ACC112 (cell line): ENCODE results near the gene PACS1.

Source experiments
- H2AFZ ChIP-seq: fragments of 200-600 bp; sonication (generic); one replicate; pipeline ENCODE4 v1.6.0; 2017; ENCODE audit warnings: antibody characterized with exemption, low read length; ENCODE audit not compliant: unreplicated experiment
- H3K27ac ChIP-seq: fragments of 200-600 bp; sonication (generic); 2 replicates; pipeline ENCODE4 v1.5.1; 2014; ENCODE audit warnings: low read depth, mild to moderate bottlenecking, antibody characterized with exemption, low read length, moderate library complexity
- H3K27me3 ChIP-seq: fragments of 200-600 bp; sonication (generic); 2 replicates; pipeline ENCODE4 v1.6.1; 2014; ENCODE audit warnings: mild to moderate bottlenecking, antibody characterized with exemption, low read length, moderate library complexity, mixed read lengths; ENCODE audit not compliant: insufficient read depth
- H3K36me3 ChIP-seq: fragments of 200-600 bp; sonication (generic); 2 replicates; pipeline ENCODE4 v1.6.1; 2016; ENCODE audit warnings: mild to moderate bottlenecking, antibody characterized with exemption, low read length, moderate library complexity, mixed read lengths; ENCODE audit not compliant: insufficient read depth
- H3K4me1 ChIP-seq: fragments of 200-600 bp; sonication (generic); one replicate; pipeline ENCODE4 v1.6.1; 2016; ENCODE audit warnings: low read length, mixed read lengths; ENCODE audit not compliant: insufficient read depth, unreplicated experiment, control insufficient read depth
- H3K4me3 ChIP-seq: fragments of 200-600 bp; sonication (generic); 2 replicates; pipeline ENCODE4 v1.5.1; 2014; ENCODE audit warnings: mild to moderate bottlenecking, low read depth, low read length
- H3K79me2 ChIP-seq: fragments of 200-600 bp; sonication (generic); one replicate; pipeline ENCODE4 v1.6.0; 2016; ENCODE audit warnings: low read length; ENCODE audit not compliant: control insufficient read depth, unreplicated experiment, insufficient read depth

PACS1 gene

DNA sequence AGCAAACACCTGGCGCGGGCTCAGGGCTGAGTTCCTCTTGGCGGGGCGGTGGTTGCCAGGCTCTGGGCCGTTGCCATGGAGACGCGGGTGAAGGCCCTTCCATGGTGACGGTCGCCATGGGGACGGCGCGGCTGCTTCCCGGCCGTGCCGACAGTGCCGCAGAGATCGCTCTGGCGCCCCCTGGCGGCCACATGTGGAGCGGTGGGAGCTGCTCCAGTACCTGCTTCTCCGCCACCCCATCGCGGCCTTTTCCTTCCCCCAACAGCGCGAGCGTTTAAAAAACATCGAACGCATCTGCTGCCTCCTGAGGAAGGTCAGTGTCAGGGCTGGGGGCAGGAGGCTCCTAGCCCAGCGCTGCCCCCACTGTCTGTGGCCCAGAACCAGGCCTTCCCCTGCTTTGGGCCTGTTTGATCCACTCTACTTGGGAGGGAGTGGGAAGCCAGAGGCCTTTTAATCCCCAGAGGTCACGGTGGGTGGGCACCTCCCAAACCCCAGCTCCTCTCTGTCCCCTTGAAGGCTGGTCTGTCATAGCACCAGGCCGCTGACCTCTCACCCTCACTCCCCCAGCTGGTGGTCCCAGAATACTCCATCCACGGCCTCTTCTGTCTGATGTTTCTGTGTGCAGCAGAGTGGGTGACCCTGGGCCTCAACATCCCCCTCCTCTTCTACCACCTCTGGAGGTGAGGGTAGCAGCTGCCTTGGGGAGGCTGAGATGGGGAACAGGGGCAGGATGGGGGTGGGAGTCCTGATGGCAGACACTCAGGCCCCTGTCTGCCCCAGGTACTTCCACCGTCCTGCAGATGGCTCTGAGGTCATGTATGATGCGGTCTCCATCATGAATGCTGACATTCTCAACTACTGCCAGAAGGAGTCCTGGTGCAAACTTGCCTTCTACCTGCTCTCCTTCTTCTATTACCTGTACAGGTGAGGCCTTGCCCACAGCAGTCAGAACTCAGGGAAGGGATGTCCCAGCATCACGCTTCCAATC, 212.7 kb downstream of the PACS1 start:
- H2AFZ ChIP-seq: no peak overlapping the region
- H3K36me3 ChIP-seq: no peaks in the 10 kb centered on the region
- H3K27me3 ChIP-seq: no peaks in the 10 kb centered on the region; the same call in 1 of the 2 replicates
- H3K27ac ChIP-seq: no peak overlapping the region
- peaks cover 11% of the 10 kb centered on the region for H3K79me2 ChIP-seq
- H3K4me3 ChIP-seq: no peak overlapping the region
- H3K4me1 ChIP-seq: peaks cover 4% of the 10 kb centered on the region

DNA sequence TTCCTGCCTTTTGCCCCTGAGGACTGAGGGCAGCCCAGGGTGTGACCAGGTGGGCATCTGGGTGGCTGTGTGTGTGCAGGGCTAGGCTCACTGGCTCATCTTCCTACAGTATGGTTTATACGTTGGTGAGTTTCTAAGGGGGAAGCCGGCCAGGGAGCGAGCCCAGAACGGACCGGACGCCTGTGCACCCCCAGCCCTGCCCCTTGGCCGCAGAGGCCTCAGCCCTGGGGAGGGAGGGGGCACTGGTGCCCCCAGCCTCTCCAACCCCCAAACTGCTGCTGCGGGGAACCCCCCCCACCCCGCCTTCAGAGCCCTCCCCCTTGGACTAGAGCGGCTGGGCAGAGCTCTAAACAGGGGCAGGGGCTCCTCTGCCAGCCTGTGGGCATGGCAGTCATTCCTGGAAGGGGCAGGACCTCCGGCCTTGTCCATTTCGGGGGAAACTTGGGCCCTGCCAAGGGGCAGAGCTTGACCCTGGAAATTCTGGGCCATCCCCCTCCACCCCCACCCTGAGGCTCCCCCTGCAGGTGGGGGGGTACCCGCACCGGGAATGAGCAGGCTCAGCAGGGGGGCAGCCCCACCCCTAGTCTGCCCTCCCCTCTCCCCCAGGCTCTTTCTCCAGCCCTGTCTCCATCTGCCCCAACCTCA, 213.5 kb downstream of the PACS1 start:
- Histone ChIP-seq H3K4me1 (peaks cover 8% of the 10 kb centered on the region), H3K79me2 (peaks cover 20% of the 10 kb centered on the region), H3K27ac (no peak overlapping the region), H3K4me3 (no peak overlapping the region), H3K36me3 (no peaks in the 10 kb centered on the region), H2AFZ (no peak overlapping the region), H3K27me3 (no peaks in the 10 kb centered on the region; the same call in 1 of the 2 replicates)

DNA sequence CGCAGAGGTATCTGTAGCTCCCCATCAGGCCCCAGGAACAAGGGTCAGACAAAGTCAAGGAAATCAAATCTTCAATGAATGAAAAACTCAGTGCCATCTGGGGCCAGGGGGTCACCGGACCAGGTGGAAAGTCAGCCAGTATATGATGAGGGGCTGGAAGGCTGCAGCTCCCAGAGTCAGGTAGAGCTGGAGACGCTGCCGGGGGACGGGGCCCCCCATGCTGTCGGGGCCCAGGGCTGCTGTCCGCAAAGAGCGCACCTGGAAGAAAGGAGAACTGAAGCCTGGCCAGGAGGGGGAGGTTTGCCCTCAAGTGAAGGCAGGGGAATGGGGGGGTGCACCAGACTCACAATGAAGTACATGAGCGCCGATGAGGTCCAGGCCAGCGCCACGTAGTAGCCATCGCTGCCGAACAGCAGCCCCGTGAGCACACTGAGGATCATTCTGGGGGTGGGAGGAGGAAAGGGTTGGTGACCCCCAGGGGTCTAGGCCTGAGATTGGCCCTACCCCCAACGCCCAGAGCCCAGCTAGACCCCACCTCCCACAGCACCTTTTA, 214.5 kb downstream of the PACS1 start:
- Histone ChIP-seq H3K36me3 (no peaks in the 10 kb centered on the region), H3K4me3 (no peak overlapping the region), H3K4me1 (peaks cover 8% of the 10 kb centered on the region), H3K27ac (no peak overlapping the region), H2AFZ (no peak overlapping the region), H3K27me3 (no peaks in the 10 kb centered on the region), H3K79me2 (peaks cover 21% of the 10 kb centered on the region)

DNA sequence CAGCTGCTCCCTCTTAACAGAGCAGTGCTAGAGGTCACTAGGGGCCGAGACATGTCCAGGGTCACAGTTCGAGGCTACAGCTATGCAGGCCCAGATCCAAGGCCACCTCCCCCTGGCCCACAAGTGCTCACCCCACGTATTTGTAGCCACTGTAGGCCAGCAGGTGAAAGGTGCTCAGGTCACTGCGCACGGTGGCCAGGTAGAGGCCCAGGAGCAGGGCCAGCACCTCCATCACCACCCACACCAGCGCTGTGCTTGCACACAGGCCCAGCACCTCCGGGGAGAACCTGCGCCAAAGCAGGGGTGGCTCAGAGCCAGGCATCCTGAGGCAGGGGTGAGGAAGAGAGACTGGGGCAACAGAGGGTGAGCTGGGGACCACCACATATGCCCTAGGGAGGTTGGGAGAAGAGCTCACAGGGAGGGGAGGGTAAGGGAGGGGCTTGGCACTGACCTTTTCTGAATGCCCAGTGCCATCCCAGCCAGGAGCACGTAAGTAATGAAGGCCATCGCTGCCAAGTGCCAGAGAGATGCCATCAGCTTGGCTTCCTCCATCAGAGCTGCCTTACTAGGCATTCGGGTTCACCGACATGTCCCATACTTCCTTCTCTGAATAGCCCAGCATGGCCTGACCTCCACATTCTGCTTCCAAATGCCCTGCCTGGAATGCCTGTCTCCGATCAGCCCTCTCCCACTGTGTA, 215.3 kb downstream of the PACS1 start:
- no peaks in the 10 kb centered on the region for H3K27me3 ChIP-seq
- H3K4me3 ChIP-seq: no peak overlapping the region
- no peaks in the 10 kb centered on the region for H3K36me3 ChIP-seq
- no peak overlapping the region for H2AFZ ChIP-seq
- H3K79me2 ChIP-seq: peaks cover 21% of the 10 kb centered on the region
- H3K27ac ChIP-seq: no peak overlapping the region
- peaks cover 15% of the 10 kb centered on the region for H3K4me1 ChIP-seq

DNA sequence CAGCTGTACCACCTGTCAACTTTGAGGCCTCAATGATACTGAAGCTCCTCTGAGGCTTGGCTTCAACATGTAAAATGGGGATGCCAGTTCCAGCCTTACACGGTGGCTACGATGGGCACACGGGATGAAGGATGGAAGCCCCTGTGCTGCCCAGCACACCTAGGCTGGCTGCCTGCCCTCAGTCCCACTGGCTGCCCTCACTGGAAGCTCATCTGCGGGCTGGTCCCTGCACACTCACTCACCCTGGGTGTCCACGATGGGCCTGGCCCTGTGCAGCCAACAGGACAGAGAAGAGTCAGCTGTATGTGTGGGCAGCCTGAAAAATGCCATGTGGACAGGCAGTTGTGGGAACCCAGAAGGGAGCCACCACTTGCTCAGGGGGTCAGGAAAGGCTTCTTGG, 216.6 kb downstream of the PACS1 start:
- H3K27ac ChIP-seq: no peak overlapping the region
- H3K4me1 ChIP-seq: peaks cover 15% of the 10 kb centered on the region
- H3K79me2 ChIP-seq: peaks cover 21% of the 10 kb centered on the region
- no peak overlapping the region for H3K4me3 ChIP-seq
- peaks cover 10% of the 10 kb centered on the region for H3K27me3 ChIP-seq
- no peak overlapping the region for H2AFZ ChIP-seq
- H3K36me3 ChIP-seq: no peaks in the 10 kb centered on the region

DNA sequence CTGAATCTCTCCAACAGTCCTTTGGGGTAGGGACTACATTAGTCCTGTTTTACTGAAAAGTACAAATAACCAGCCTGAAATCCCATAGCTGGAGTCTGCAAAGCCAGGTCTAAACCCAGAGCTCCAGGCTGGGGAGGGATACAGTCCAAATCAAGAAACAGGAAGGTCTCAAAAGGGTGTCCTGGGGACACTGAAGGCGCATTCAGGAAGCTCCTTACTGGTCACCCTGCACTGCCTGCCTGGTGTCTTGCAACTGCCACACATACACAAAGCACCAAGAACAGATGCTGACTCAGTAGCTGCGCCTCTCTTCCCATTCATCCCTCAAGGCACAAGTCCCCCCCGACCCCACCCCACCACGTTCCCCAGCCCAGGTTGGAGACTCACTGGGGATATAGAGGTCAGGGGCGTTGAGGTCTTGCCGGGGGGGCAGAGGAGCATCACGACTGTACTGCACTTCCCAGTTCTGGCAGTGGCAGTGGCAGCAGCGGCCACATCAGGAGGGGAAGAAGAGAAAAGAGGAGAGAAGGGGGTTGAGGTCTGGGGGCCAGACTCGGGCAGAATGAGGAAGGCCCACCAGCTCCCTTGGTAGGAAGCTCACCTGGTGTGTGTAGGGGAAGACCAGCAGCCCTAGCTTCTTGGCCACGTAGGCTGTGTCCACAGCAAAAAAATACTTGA, 217.3 kb downstream of the PACS1 start:
- no peak overlapping the region for H3K27ac ChIP-seq
- H2AFZ ChIP-seq: no peak overlapping the region
- peaks cover 15% of the 10 kb centered on the region for H3K4me1 ChIP-seq
- H3K36me3 ChIP-seq: no peaks in the 10 kb centered on the region
- H3K79me2 ChIP-seq: peaks cover 21% of the 10 kb centered on the region
- H3K4me3 ChIP-seq: peak overlapping the region; percentile 76
- peaks cover 17% of the 10 kb centered on the region for H3K27me3 ChIP-seq

DNA sequence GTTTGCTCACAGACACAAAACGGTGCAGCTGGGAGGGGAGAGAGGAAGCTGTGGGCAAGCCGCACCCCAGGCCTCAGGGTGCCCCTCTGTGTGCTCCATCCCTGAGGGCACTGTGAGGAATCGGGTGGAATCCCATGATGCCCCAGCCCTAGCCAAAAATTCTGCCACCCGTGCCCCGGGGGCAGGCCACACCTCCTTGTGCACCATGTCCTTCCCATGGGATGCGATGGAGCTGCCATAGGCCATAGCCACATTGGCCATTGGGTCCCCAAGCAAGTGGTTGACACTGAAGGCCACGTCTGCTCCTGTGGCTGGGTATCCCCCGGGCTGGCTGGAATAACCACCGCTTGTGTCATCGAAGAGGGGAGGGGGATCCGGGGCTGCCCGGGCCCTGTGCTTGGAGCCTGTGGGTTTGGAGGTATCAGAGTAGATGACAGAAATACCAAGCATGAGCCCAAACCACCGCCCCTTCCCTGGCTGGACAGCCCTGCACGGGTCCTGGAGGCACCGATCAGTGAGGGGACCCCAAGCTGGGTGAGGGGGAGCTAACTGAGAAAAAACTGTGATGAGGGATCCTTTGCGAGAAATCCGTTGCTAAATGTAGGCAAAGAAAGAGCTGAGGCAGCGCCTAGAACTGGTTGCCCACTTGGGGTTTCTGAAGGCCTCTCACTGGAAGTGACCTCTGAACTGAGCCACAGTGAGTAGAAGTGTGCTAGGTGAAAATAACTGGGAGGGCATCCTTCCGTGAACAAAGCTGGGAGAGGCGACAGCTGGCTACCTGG, 218.0 kb downstream of the PACS1 start:
- peaks cover 21% of the 10 kb centered on the region for H3K79me2 ChIP-seq
- H2AFZ ChIP-seq: no peak overlapping the region
- H3K27me3 ChIP-seq: peaks cover 24% of the 10 kb centered on the region
- H3K4me3 ChIP-seq: peak overlapping the region; percentile 76
- H3K27ac ChIP-seq: peak overlapping the region; percentile 76
- H3K4me1 ChIP-seq: peaks cover 15% of the 10 kb centered on the region
- no peaks in the 10 kb centered on the region for H3K36me3 ChIP-seq

DNA sequence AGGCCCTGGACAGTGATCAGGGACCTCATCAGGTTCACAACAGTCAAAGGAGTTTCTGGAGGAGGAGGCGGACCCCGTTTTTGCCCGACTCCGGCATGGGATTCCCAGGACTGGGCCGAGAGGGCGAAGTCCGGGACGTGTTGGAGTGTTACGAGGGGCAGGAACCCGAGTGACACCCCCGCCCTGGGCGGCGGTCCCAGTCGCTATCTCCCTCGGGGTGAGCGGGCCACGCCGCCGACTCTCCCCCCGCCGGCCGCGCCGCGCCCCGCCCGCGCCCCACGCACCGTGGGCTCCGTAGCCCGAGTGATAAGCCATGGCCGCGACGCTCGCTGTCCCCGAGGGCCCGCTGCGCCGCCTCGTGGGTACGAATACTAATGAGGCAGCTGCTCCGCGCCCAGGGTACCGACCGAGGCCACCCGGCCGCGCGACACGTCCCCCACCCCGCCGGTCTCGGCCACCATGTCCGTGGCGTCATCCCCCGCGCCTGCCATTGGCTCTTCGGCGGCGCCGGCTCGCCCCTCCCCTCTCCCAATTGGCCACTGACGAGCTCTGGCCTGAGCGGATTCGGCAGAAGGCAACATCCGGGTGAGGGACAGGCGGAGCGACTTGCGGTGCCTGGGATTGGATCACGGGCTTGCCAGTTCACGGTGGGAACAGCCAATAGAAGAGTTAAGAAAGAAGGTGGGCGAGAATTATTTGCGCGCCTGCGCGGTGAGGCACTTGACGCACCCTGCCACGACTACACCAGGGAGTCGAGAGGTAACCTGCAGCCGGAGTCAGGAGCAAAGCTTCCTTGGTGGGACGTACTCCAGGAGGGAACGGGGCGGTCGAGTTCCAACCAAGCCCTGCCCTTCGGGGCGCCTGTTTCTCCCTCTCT, 218.8 kb downstream of the PACS1 start, which contains the start of gene YIF1A:
Gene YIF1A, minus strand, starts transcription at position 473 of the 877 bp plus-strand sequence. Its CDS starts 158 bp downstream, at position 315.
- Histone ChIP-seq H3K27me3 (peaks cover 27% of the 10 kb centered on the region), H3K4me1 (peaks cover 15% of the 10 kb centered on the region), H2AFZ (peak within 1 kb of the TSS; percentile 57), H3K36me3 (no peaks in the 10 kb centered on the region), H3K27ac (peak within 1 kb of the TSS; percentile 85), H3K4me3 (peak within 1 kb of the TSS; percentile 76), H3K79me2 (peaks cover 21% of the 10 kb centered on the region)
